WTC11 (cell line): Measurements from ENCODE around the gene AUH.

Source experiments
- ATF3 ChIP-seq: sonication (generic); formaldehyde crosslinking; conservative IDR thresholded peaks from 2 replicates; pipeline ENCODE4 v1.8.1; 2022; ENCODE audit warnings: mild to moderate bottlenecking, missing genetic modification reagents
- FOXK1 ChIP-seq: sonication (generic); formaldehyde crosslinking; IDR thresholded peaks from 2 replicates; pipeline ENCODE4 v1.8.0; 2022; ENCODE audit warnings: mild to moderate bottlenecking, moderate library complexity, missing genetic modification reagents
- NR3C1 ChIP-seq: sonication (generic); formaldehyde crosslinking; conservative IDR thresholded peaks from 2 replicates; pipeline ENCODE4 v1.8.1; 2023; ENCODE audit warnings: low read depth, mild to moderate bottlenecking, missing genetic modification reagents
- TF ChIP-seq, protein P1 (sequence below): fragments of 200-600 bp; IDR thresholded peaks from 2 replicates; pipeline ENCODE4 v1.8.0; 2022; ENCODE audit warnings: antibody characterized with exemption

- TF ChIP-seq NR3C1 (CRISPR knock-in tag) (no peak), ATF3 (no peak), FOXK1 (CRISPR knock-in tag) (no peak)
- TF ChIP-seq, protein P1, sequence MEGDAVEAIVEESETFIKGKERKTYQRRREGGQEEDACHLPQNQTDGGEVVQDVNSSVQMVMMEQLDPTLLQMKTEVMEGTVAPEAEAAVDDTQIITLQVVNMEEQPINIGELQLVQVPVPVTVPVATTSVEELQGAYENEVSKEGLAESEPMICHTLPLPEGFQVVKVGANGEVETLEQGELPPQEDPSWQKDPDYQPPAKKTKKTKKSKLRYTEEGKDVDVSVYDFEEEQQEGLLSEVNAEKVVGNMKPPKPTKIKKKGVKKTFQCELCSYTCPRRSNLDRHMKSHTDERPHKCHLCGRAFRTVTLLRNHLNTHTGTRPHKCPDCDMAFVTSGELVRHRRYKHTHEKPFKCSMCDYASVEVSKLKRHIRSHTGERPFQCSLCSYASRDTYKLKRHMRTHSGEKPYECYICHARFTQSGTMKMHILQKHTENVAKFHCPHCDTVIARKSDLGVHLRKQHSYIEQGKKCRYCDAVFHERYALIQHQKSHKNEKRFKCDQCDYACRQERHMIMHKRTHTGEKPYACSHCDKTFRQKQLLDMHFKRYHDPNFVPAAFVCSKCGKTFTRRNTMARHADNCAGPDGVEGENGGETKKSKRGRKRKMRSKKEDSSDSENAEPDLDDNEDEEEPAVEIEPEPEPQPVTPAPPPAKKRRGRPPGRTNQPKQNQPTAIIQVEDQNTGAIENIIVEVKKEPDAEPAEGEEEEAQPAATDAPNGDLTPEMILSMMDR = no peak
These were observed 141.7 kb downstream of the AUH start for GRCh38 chr9:91220021-91220420.
